H9 (cell line): ENCODE measurements around the gene PAX9. TPM values are rescaled to one million over a fixed set of nuclear protein-coding genes. Genes with fewer than 3 reads are reported as not detected.

Experiments
- DNase-seq: peaks from one replicate; pipeline ENCODE4 v3.0.0-alpha.2; 2017
- H2AFZ ChIP-seq: one replicate; pipeline ENCODE4 v1.6.1; 2013; ENCODE audit warnings: mild to moderate bottlenecking, low read length, control low read depth, moderate library complexity
- H2AK5ac ChIP-seq: 2 replicates; pipeline ENCODE4 v1.6.1; 2013; ENCODE audit warnings: low read length, control low read depth, mixed read lengths; ENCODE audit not compliant: insufficient read length
- H2BK120ac ChIP-seq: one replicate; pipeline ENCODE4 v1.6.1; 2013; ENCODE audit warnings: low read depth, mild to moderate bottlenecking, low read length, control low read depth, inconsistent platforms; ENCODE audit not compliant: poor library complexity, severe bottlenecking
- H2BK12ac ChIP-seq: 2 replicates; pipeline ENCODE4 v1.6.1; 2013; ENCODE audit warnings: low read length, control low read depth, mixed read lengths, low read depth; ENCODE audit not compliant: insufficient read length
- H2BK15ac ChIP-seq: 2 replicates; pipeline ENCODE4 v1.6.1; 2013; ENCODE audit warnings: low read depth, low read length, control low read depth
- H2BK20ac ChIP-seq: one replicate; pipeline ENCODE4 v1.6.1; 2013; ENCODE audit warnings: low read depth, mild to moderate bottlenecking, low read length, control low read depth, inconsistent platforms; ENCODE audit not compliant: poor library complexity, severe bottlenecking
- H2BK5ac ChIP-seq: 2 replicates; pipeline ENCODE4 v1.6.1; 2013; ENCODE audit warnings: low read length, control low read depth, mixed read lengths; ENCODE audit not compliant: insufficient read length
- H3K14ac ChIP-seq: 2 replicates; pipeline ENCODE4 v1.6.1; 2013; ENCODE audit warnings: low read length, control low read depth; ENCODE audit not compliant: insufficient read depth
- H3K18ac ChIP-seq: 2 replicates; pipeline ENCODE4 v1.6.1; 2013; ENCODE audit warnings: low read depth, mild to moderate bottlenecking, mixed read lengths, low read length, control low read depth; ENCODE audit not compliant: insufficient read length
- H3K23ac ChIP-seq: 2 replicates; pipeline ENCODE4 v1.6.1; 2013; ENCODE audit warnings: low read length, control low read depth, mixed read lengths, low read depth; ENCODE audit not compliant: insufficient read length
- H3K23me2 ChIP-seq: 2 replicates; pipeline ENCODE4 v1.6.1; 2013; ENCODE audit warnings: low read depth, mild to moderate bottlenecking, mixed read lengths, low read length, control low read depth; ENCODE audit not compliant: insufficient read length, poor library complexity, severe bottlenecking
- H3K27ac ChIP-seq: 2 replicates; pipeline ENCODE4 v1.5.1; 2013; ENCODE audit warnings: low read length, control low read depth, mixed read lengths, low read depth; ENCODE audit not compliant: insufficient read length
- H3K27me3 ChIP-seq: 2 replicates; pipeline ENCODE4 v1.6.1; 2013; ENCODE audit warnings: low read length, control low read depth, inconsistent platforms; ENCODE audit not compliant: insufficient read depth
- H3K4ac ChIP-seq: 2 replicates; pipeline ENCODE4 v1.6.1; 2013; ENCODE audit warnings: low read depth, mild to moderate bottlenecking, control low read depth, inconsistent platforms, low read length, moderate library complexity
- H3K4me1 ChIP-seq: 2 replicates; pipeline ENCODE4 v1.6.1; 2013; ENCODE audit warnings: low read length, control low read depth, inconsistent platforms; ENCODE audit not compliant: insufficient read depth
- H3K4me2 ChIP-seq: 2 replicates; pipeline ENCODE4 v1.6.1; 2013; ENCODE audit warnings: low read length, control low read depth, mixed read lengths; ENCODE audit not compliant: insufficient read length, insufficient read depth
- H3K56ac ChIP-seq: 2 replicates; pipeline ENCODE4 v1.6.1; 2013; ENCODE audit warnings: low read depth, mild to moderate bottlenecking, mixed read lengths, low read length, control low read depth; ENCODE audit not compliant: insufficient read length
- H3K79me1 ChIP-seq: 2 replicates; pipeline ENCODE4 v1.6.1; 2013; ENCODE audit warnings: low read depth, mild to moderate bottlenecking, moderate library complexity, low read length, control low read depth, inconsistent platforms; ENCODE audit not compliant: insufficient read depth, poor library complexity, severe bottlenecking
- H3K79me2 ChIP-seq: 2 replicates; pipeline ENCODE4 v1.6.1; 2013; ENCODE audit warnings: low read length, control low read depth, inconsistent platforms; ENCODE audit not compliant: insufficient read depth
- H3K9ac ChIP-seq: 2 replicates; pipeline ENCODE4 v1.6.1; 2013; ENCODE audit warnings: low read length, control low read depth, mixed read lengths; ENCODE audit not compliant: insufficient read length; ENCODE audit errors: extremely low read depth
- H3K9me3 ChIP-seq: one replicate; pipeline ENCODE4 v1.6.1; 2013; ENCODE audit warnings: low read depth, low read length, inconsistent platforms; ENCODE audit not compliant: control insufficient read depth
- H3T11ph ChIP-seq: one replicate; pipeline ENCODE4 v1.6.1; 2013; ENCODE audit warnings: mild to moderate bottlenecking, low read length, control low read depth, inconsistent platforms
- H4K20me1 ChIP-seq: one replicate; pipeline ENCODE4 v1.6.1; 2013; ENCODE audit not compliant: control insufficient read depth, insufficient read length, insufficient read depth
- H4K5ac ChIP-seq: 2 replicates; pipeline ENCODE4 v1.6.1; 2013; ENCODE audit warnings: low read depth, mild to moderate bottlenecking, mixed read lengths, low read length, control low read depth; ENCODE audit not compliant: insufficient read length
- H4K8ac ChIP-seq: replicated peaks from 2 replicates; pipeline ENCODE4 v1.6.1; 2013; ENCODE audit warnings: low read length, control low read depth, mixed read lengths, low read depth; ENCODE audit not compliant: insufficient read length
- H4K91ac ChIP-seq: 2 replicates; pipeline ENCODE4 v1.6.1; 2013; ENCODE audit warnings: low read depth, mild to moderate bottlenecking, moderate library complexity, mixed read lengths, low read length, control low read depth; ENCODE audit not compliant: insufficient read length
- H3K27ac Mint-ChIP-seq, 3 experiments: 2 replicates in 2 of 3; 3 replicates in 1 of 3; pipeline ENCODE4 v1.8.0; 2020 to 2021; ENCODE audit warnings: mixed read lengths in 3 of 3, mild to moderate bottlenecking in 1 of 3, moderate library complexity in 1 of 3
- H3K27me3 Mint-ChIP-seq: 2 replicates; pipeline ENCODE4 v1.8.0; 2021; ENCODE audit warnings: low read depth, mild to moderate bottlenecking, moderate library complexity, mixed read lengths
- H3K36me3 Mint-ChIP-seq, 3 experiments: 2 replicates in 2 of 3; 3 replicates in 1 of 3; pipeline ENCODE4 v1.8.0; 2020 to 2021; ENCODE audit warnings: low read depth in 3 of 3, mixed read lengths in 3 of 3; ENCODE audit not compliant: insufficient read depth in 1 of 3
- H3K4me1 Mint-ChIP-seq, 2 experiments: 2 replicates each; pipeline ENCODE4 v1.8.0; 2020; ENCODE audit warnings: mixed read lengths in 2 of 2
- H3K4me3 Mint-ChIP-seq, 2 experiments: 2 replicates in 1 of 2; 3 replicates in 1 of 2; pipeline ENCODE4 v1.8.0; 2020 to 2021; ENCODE audit warnings: mild to moderate bottlenecking in 2 of 2, mixed read lengths in 2 of 2, moderate library complexity in 1 of 2
- H3K9me3 Mint-ChIP-seq, 2 experiments: 2 replicates in 1 of 2; 3 replicates in 1 of 2; pipeline ENCODE4 v1.8.0; 2020; ENCODE audit warnings: mild to moderate bottlenecking in 2 of 2, mixed read lengths in 2 of 2, moderate library complexity in 1 of 2
- WGBS: extraction: QIAGEN DNeasy Blood & Tissue Kit; methylation state at CpG from one replicate; pipeline ENCODE4 v1.1.7; 2013; ENCODE audit warnings: missing lambda C conversion rate, low lambda C conversion rate, mixed read lengths; ENCODE audit not compliant: insufficient read length; ENCODE audit errors: extremely low coverage; 5-methylcytosine and 5-hydroxymethylcytosine counted together
- total RNA-seq: library from RNA; stranded (reverse); gene quantifications from 2 replicates; pipeline ENCODE4 v1.2.1, GENCODE V29; 2021
- TF ChIP-seq, protein P1 (sequence below): fragments of 200-600 bp; sonication (generic); conservative IDR thresholded peaks from 3 replicates; pipeline ENCODE4 v1.8.0; 2021; ENCODE audit warnings: antibody characterized with exemption, mild to moderate bottlenecking

The PAX9 gene
- total RNA-seq, 1 experiment from 2014 or later: not detected

DNA sequence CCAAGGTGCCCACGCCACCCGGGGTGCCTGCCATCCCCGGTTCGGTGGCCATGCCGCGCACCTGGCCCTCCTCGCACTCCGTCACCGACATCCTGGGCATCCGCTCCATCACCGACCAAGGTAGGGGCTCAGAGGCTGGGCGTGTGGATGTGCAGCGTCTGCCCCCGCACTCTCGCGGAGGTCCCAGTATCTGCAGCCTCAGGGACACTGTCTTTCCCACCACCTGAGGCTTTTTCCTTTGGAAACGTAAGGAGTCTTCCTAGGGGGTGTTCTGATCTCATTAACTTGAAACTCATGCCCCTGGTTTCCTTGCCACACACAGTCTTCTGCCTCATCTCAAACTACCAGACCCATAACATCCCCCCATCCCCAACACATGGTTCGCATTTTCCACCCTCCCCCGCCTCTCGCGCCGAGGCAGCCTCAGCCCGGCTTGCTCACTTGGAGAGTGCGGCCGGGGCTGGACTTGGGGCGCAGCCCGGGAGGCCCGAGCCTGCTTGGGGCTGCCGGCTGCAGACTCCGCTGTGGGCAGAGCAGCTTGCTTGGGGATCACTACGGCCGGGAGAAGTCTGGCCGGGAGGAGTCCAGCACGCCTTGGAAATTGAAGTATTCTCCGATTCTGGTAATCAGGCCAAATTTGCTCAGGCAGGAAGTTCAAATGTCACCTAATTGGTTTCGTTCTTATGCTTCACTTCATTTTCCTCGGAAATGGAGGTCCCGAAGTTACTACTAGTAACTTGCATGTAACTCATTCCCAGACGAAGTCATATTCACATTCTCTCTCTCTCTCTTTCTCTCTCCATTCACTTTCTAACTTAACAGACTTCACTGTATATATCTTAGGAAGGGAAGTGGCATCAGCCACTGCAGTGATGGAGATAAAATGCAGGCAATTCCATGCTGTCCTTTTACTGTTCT, 2.0 kb downstream of the PAX9 start:
- H3K27ac Mint-ChIP-seq: peak overlapping the region in 1 of 3 experiments; percentile 14; a peak in 1 of 7 replicates
- Histone ChIP-seq H3K4ac (no peak overlapping the region), H2BK5ac (no peak overlapping the region), H3K9me3 (no peaks in the 10 kb centered on the region), H3K79me1 (no peaks in the 10 kb centered on the region), H3K4me2 (peak overlapping the region; percentile 55), H3T11ph (no peak overlapping the region), H3K18ac (no peak overlapping the region), H3K23me2 (peaks cover 11% of the 10 kb centered on the region), H2BK15ac (no peak overlapping the region), H3K9ac (no peak overlapping the region), H3K27ac (no peak overlapping the region), H3K27me3 (peaks cover 88% of the 10 kb centered on the region), H3K56ac (no peak overlapping the region), H2BK12ac (no peak overlapping the region), H4K5ac (no peak overlapping the region), H3K79me2 (no peaks in the 10 kb centered on the region), H2BK120ac (no peak overlapping the region), H3K4me1 (no peaks in the 10 kb centered on the region), H2AFZ (no peak overlapping the region), H4K91ac (no peak overlapping the region), H3K23ac (no peak overlapping the region), H4K20me1 (no peaks in the 10 kb centered on the region), H4K8ac (no peak overlapping the region), H3K14ac (no peak overlapping the region; the same call in 1 of the 2 replicates), H2AK5ac (no peak overlapping the region), H2BK20ac (no peak overlapping the region)
- peak overlapping the region; percentile 65 to 78 for H3K4me3 Mint-ChIP-seq
- H3K27me3 Mint-ChIP-seq: peaks cover 99% of the 10 kb centered on the region
- no peaks in the 10 kb centered on the region; a peak in 1 of 7 replicates for H3K36me3 Mint-ChIP-seq
- DNase-seq: peak; percentile 58
- H3K4me1 Mint-ChIP-seq: peaks cover 32 to 48% of the 10 kb centered on the region in 2 experiments
- H3K9me3 Mint-ChIP-seq: peaks cover 2 to 15% of the 10 kb centered on the region in 2 experiments; a peak in 4 of 5 replicates
- TF ChIP-seq, protein P1, sequence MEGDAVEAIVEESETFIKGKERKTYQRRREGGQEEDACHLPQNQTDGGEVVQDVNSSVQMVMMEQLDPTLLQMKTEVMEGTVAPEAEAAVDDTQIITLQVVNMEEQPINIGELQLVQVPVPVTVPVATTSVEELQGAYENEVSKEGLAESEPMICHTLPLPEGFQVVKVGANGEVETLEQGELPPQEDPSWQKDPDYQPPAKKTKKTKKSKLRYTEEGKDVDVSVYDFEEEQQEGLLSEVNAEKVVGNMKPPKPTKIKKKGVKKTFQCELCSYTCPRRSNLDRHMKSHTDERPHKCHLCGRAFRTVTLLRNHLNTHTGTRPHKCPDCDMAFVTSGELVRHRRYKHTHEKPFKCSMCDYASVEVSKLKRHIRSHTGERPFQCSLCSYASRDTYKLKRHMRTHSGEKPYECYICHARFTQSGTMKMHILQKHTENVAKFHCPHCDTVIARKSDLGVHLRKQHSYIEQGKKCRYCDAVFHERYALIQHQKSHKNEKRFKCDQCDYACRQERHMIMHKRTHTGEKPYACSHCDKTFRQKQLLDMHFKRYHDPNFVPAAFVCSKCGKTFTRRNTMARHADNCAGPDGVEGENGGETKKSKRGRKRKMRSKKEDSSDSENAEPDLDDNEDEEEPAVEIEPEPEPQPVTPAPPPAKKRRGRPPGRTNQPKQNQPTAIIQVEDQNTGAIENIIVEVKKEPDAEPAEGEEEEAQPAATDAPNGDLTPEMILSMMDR: no peak
- WGBS: no CpG with 5 or more reads among the region's 39 CpGs
